GM13977 (cell line): ENCODE data around the gene PRSS36.

ENCODE experiments used
- DNase-seq: peaks from one replicate; pipeline ENCODE4 v3.0.0; 2012; ENCODE audit warnings: low spot score
- in situ Hi-C: fragments of 300-500 bp; cut with MboI; formaldehyde crosslinking; loops from one replicate; pipeline ENCODE4 v1.12.0; 2022; ENCODE audit warnings: low sequenced_read_pairs, low pct_unique_long_range_greater_than_20kb, mixed read lengths, inconsistent platforms; ENCODE audit not compliant: unreplicated experiment
- TF ChIP-seq, protein P1 (sequence below): IDR thresholded peaks from 2 replicates; pipeline ENCODE4 v1.5.1; 2012; ENCODE audit warnings: mild to moderate bottlenecking, control low read depth; ENCODE audit not compliant: insufficient read depth; ENCODE audit errors: extremely low read depth, missing control alignments

Gene PRSS36

GRCh38 chr16:31188450-31189411 is 38.9 kb upstream of the PRSS36 start:
- in situ Hi-C loops = no loop called here
- no peak for DNase-seq
- TF ChIP-seq, protein P1, sequence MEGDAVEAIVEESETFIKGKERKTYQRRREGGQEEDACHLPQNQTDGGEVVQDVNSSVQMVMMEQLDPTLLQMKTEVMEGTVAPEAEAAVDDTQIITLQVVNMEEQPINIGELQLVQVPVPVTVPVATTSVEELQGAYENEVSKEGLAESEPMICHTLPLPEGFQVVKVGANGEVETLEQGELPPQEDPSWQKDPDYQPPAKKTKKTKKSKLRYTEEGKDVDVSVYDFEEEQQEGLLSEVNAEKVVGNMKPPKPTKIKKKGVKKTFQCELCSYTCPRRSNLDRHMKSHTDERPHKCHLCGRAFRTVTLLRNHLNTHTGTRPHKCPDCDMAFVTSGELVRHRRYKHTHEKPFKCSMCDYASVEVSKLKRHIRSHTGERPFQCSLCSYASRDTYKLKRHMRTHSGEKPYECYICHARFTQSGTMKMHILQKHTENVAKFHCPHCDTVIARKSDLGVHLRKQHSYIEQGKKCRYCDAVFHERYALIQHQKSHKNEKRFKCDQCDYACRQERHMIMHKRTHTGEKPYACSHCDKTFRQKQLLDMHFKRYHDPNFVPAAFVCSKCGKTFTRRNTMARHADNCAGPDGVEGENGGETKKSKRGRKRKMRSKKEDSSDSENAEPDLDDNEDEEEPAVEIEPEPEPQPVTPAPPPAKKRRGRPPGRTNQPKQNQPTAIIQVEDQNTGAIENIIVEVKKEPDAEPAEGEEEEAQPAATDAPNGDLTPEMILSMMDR = no peak

DNA sequence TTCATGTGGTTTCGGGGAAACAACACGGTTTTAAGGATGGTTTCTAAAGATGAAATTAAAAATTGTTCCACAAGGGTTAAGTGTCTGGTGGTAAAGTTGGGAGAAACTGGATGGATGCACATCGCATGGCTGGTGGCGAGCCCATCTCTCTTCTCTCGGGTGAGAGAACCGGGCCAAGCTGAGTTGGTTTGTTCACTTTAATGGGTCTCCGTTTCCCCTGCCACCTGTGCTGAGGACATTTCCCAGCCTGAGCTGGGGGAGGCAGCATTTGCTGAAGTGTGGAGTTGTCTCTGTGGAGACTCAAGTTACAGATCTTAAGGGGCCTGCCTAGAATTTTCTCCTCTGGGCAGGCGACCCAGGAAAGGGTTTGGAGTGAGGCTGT is 37.9 kb upstream of the PRSS36 start:
- DNase-seq = no peak
- in situ Hi-C loops = no loop called here
- TF ChIP-seq, protein P1 = no peak

DNA sequence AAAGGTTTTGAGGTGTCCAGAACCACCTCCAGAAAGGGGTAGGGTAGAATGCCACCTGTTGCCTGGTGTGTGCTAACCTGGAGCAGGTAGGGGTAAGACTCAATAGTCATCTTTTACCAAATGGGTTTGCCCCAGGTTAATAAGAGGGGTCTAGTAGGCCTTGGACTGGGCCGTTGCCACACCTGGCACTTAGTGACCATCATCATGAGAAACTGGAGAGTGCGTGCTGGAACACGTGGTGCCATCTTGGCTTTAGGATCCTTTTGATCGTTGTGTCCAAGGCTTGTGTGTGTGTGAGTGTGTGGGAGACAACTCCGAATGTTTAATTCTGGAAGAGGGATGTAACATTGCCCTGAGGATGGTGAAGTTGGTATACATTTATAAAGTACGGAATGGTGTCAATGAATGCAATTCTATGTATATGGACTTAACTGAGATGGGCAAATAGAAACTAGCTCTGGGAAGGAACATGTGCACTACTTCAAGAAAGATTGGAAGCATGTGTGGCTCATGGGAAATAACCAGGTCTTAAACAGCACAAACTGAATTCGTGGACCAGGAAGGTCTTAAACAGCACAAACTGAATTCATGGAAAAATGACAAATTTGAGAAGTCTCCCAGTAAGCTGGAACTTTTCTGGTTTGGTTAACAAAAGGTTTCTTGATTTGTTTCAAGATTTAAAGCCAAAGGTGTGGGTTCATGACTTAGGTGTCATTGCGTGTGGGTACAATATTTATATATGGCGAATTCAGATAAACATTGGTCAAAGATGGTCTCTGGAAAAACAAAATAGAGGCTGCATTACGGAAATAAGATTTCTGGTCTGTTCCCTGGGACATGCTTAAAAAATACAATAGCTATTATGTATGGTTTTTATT is 37.3 kb upstream of the PRSS36 start:
- no peak for DNase-seq
- TF ChIP-seq, protein P1 = no peak
- in situ Hi-C loops = no loop called here

DNA sequence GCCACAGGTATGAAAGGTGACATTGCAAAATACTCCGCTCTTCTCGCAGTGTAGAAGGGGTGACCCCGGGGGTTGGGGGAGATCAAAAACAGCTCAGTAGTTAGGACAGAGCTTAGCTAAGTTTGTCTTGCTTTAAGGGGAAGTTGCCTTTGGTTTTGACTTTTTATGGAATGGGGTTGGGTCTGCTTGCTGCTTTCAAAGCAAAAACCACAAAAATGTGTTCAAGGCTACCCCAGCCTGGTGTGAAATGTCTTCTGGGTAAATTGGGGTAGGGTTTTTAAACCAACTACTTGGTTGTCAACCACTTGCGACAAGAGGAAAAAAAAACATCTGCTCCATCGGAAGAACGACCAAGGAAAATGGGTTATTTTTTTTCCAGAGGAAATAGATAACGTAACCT is 36.3 kb upstream of the PRSS36 start:
- in situ Hi-C loops = no loop called here
- no peak for DNase-seq
- TF ChIP-seq, protein P1 = no peak

- DNase-seq = no peak
- in situ Hi-C loops = no loop called here
- TF ChIP-seq, protein P1 = no peak
These were observed 35.5 kb upstream of the PRSS36 start for GRCh38 chr16:31185339-31185738.

DNA sequence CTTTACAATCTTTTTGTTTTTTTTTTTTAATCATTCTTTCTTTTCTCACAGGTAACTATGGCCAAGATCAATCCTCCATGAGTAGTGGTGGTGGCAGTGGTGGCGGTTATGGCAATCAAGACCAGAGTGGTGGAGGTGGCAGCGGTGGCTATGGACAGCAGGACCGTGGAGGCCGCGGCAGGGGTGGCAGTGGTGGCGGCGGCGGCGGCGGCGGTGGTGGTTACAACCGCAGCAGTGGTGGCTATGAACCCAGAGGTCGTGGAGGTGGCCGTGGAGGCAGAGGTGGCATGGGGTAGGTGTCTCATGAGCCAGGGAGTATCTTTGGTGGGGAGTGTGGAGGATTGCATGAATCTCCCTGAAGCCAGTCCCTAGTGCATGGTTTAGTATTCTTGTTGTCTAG is 35.0 kb upstream of the PRSS36 start:
- in situ Hi-C loops = no loop called here
- no peak for DNase-seq
- TF ChIP-seq, protein P1 = no peak
